SKM-1 (cell line): ENCODE measurements around the gene HYI.
"Not testable (repeated sequence)": the region's sequence is repeated elsewhere in the genome, so short reads cannot be mapped to it uniquely, and the experiment has no call there.

Experiments used
- DNase-seq: peaks from one replicate; lab custom pipeline; 2025; ENCODE audit not compliant: unreplicated experiment; lab: John Stamatoyannopoulos, UW

HYI gene

GRCh38 chr1:43465505-43466067 lies 11.9 kb upstream of the HYI start:
- no peak for DNase-seq

GRCh38 chr1:43464681-43465504 lies 11.2 kb upstream of the HYI start:
- DNase-seq, result no peak

- DNase-seq, result no peak
Observed at GRCh38 chr1:43463479-43463878, 9.7 kb upstream of the HYI start.

- DNase-seq, result no peak
Observed at GRCh38 chr1:43460988-43461693, 7.4 kb upstream of the HYI start.

GRCh38 chr1:43458379-43458778 lies 4.6 kb upstream of the HYI start:
- DNase-seq, result not testable (repeated sequence)

GRCh38 chr1:43455213-43455889 lies 1.6 kb upstream of the HYI start:
- DNase-seq, result no peak

- DNase-seq, result peak; percentile 7
Observed at GRCh38 chr1:43454270-43455011, 710 bp upstream of the HYI start.

GRCh38 chr1:43452789-43453441 lies 816 bp downstream of the HYI start:
- no peak for DNase-seq

- no peak for DNase-seq
Observed at GRCh38 chr1:43451701-43452532, 1.8 kb downstream of the HYI start.

- DNase-seq, result no peak
Observed at GRCh38 chr1:43451157-43451591, 2.6 kb downstream of the HYI start.

GRCh38 chr1:43450251-43450941 lies 3.3 kb downstream of the HYI start:
- DNase-seq, result no peak

GRCh38 chr1:43449708-43450069 lies 4.0 kb downstream of the HYI start:
- DNase-seq, result no peak

- DNase-seq, result no peak
Observed at GRCh38 chr1:43448955-43449707, 4.6 kb downstream of the HYI start.

- DNase-seq, result no peak
Observed at GRCh38 chr1:43447891-43448708, 5.6 kb downstream of the HYI start.

- DNase-seq, result no peak
Observed at GRCh38 chr1:43446881-43447835, 6.6 kb downstream of the HYI start.

- no peak for DNase-seq
Observed at GRCh38 chr1:43446388-43446740, 7.4 kb downstream of the HYI start.
